ENCODE data around the gene GTF2IRD1. TPM values are rescaled to one million over a fixed set of nuclear protein-coding genes. Genes with fewer than 3 reads are reported as not detected.
"Not testable (repeated sequence)": the region's sequence is repeated elsewhere in the genome, so short reads cannot be mapped to it uniquely, and the experiment has no call there.

The GTF2IRD1 gene
- total RNA-seq, 4 donors from 2014 or later, result 14.6 to 35.7 (median 17.1) TPM

DNA sequence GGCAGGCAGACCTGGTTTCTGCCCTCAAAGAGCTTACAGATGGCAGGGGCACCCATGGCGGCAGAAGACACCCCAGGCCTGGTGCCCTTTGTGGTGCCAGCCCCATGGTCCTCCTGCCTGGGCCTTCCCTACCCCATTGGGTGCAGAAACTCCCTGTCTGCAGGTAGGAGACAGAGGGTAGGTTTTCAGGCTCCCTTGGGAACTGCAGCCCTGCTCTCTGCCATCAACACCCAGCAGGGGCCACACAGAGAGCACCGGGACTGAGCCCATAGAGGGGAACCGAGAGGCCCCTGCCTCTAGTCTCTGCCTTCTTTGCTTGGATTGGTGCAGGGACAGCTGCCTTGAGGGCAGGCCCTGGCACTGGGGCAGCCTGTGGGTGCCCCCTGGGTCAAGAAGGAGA, 52.6 kb downstream of the GTF2IRD1 start:
- no peaks in the 10 kb centered on the region for H3K9me3 ChIP-seq
- TF ChIP-seq, protein P1, sequence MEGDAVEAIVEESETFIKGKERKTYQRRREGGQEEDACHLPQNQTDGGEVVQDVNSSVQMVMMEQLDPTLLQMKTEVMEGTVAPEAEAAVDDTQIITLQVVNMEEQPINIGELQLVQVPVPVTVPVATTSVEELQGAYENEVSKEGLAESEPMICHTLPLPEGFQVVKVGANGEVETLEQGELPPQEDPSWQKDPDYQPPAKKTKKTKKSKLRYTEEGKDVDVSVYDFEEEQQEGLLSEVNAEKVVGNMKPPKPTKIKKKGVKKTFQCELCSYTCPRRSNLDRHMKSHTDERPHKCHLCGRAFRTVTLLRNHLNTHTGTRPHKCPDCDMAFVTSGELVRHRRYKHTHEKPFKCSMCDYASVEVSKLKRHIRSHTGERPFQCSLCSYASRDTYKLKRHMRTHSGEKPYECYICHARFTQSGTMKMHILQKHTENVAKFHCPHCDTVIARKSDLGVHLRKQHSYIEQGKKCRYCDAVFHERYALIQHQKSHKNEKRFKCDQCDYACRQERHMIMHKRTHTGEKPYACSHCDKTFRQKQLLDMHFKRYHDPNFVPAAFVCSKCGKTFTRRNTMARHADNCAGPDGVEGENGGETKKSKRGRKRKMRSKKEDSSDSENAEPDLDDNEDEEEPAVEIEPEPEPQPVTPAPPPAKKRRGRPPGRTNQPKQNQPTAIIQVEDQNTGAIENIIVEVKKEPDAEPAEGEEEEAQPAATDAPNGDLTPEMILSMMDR (IDR thresholded peaks at IDR 0.05), result no peak
- no peak for TF ChIP-seq POLR2A (IDR thresholded peaks at IDR 0.05)
- TF ChIP-seq EP300 (IDR thresholded peaks at IDR 0.05), result no peak
- no peaks in the 10 kb centered on the region for H3K27me3 ChIP-seq
- peaks cover 0 to 11% (median 6%) of the 10 kb centered on the region in 4 donors for H3K4me1 ChIP-seq
- peaks cover 0 to 13% (median 0%) of the 10 kb centered on the region in 3 donors for H3K36me3 ChIP-seq
- no peak for DNase-seq (ENCODE audit: low spot score in 2 of 2)
- WGBS, 2 donors, result 90 to 100% methylated on average over 1 to 3 of the region's 3 CpGs
- H3K4me3 ChIP-seq, result no peak overlapping the region
- no peak overlapping the region for H3K27ac ChIP-seq

DNA sequence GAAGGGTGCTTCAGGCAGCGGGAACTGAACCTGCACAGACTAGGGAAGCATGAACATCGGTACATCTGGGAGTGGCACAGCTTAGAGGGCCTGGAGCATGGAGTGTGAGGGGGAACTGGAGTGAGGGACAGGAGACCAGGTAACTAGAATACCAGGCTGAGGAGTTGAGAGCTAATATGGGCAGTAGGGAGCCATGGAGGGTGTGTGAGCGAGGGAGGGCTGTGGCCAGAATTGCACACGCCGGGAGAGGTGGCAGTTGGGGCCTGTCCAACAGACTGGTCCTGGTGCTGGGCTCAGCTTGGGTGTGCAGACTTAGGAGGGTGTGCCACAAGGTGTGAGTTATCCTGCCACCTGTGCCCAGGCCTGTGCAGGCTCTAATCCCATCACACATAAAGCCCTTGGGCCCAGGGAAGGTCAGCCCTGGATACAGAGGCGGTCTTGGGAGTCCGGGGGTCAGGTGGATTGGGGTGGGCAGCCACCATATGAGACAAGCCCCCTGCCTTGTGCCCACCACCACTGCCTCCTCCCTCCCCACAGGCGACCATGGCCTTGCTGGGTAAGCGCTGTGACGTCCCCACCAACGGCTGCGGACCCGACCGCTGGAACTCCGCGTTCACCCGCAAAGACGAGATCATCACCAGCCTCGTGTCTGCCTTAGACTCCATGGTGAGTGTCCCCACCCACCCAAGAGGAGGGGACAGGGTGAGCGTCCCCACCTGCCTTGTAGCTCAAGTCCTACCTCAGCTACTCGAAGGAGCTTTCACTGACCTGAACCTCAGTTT, 54.0 kb downstream of the GTF2IRD1 start:
- H3K27ac ChIP-seq, result no peak overlapping the region
- no peak overlapping the region for H3K4me3 ChIP-seq
- DNase-seq (ENCODE audit: low spot score in 2 of 2), result no peak
- H3K27me3 ChIP-seq, result no peaks in the 10 kb centered on the region
- WGBS, 2 donors, result 94% methylated on average over 20 of the region's 21 CpGs
- peaks cover 0 to 24% (median 0%) of the 10 kb centered on the region in 3 donors for H3K36me3 ChIP-seq
- H3K9me3 ChIP-seq, result no peaks in the 10 kb centered on the region
- TF ChIP-seq, protein P1 (IDR thresholded peaks at IDR 0.05), result no peak
- no peak for TF ChIP-seq POLR2A (IDR thresholded peaks at IDR 0.05)
- TF ChIP-seq EP300 (IDR thresholded peaks at IDR 0.05), result no peak
- H3K4me1 ChIP-seq, result peaks cover 0 to 12% (median 6%) of the 10 kb centered on the region in 4 donors

GRCh38 chr7:74509453-74509852, 55.7 kb downstream of the GTF2IRD1 start:
- not testable (repeated sequence) for H3K27me3 ChIP-seq; H3K9me3 ChIP-seq; H3K4me3 ChIP-seq; DNase-seq (ENCODE audit: low spot score in 2 of 2)
- peaks cover 0 to 33% (median 0%) of the 10 kb centered on the region in 3 donors for H3K36me3 ChIP-seq
- WGBS, 2 donors, result 92 to 94% methylated on average over 10 of the region's 10 CpGs
- H3K27ac ChIP-seq, result peak overlapping the region in 1 of 4 donors; percentile 3
- H3K4me1 ChIP-seq, result peaks cover 0 to 12% (median 6%) of the 10 kb centered on the region in 4 donors

GRCh38 chr7:74511345-74511744, 57.6 kb downstream of the GTF2IRD1 start:
- 41 to 42% methylated on average over 11 of the region's 11 CpGs for WGBS, 2 donors
- Histone ChIP-seq H3K4me3 (no peak overlapping the region), H3K4me1 (peaks cover 0 to 12% (median 6%) of the 10 kb centered on the region in 4 donors), H3K36me3 (peaks cover 0 to 52% (median 0%) of the 10 kb centered on the region in 3 donors), H3K9me3 (no peaks in the 10 kb centered on the region), H3K27ac (peak overlapping the region; percentile 48 to 88 (median 66)), H3K27me3 (no peaks in the 10 kb centered on the region)
- DNase-seq (ENCODE audit: low spot score in 2 of 2), result peak in 1 of 2 donors; percentile 17
- TF ChIP-seq, protein P1 (IDR thresholded peaks at IDR 0.05), result no peak
- TF ChIP-seq EP300 (IDR thresholded peaks at IDR 0.05), result no peak
- no peak for TF ChIP-seq POLR2A (IDR thresholded peaks at IDR 0.05)

GRCh38 chr7:74512762-74513161, 59.1 kb downstream of the GTF2IRD1 start:
- Histone ChIP-seq H3K4me1 (peaks cover 0 to 12% (median 6%) of the 10 kb centered on the region in 4 donors), H3K27ac (peak overlapping the region in 1 of 4 donors; percentile 88), H3K27me3 (no peaks in the 10 kb centered on the region), H3K9me3 (no peaks in the 10 kb centered on the region), H3K4me3 (no peak overlapping the region), H3K36me3 (peaks cover 0 to 63% (median 0%) of the 10 kb centered on the region in 3 donors)
- TF ChIP-seq EP300 (IDR thresholded peaks at IDR 0.05), result no peak
- TF ChIP-seq, protein P1 (IDR thresholded peaks at IDR 0.05), result no peak
- TF ChIP-seq POLR2A (IDR thresholded peaks at IDR 0.05), result no peak
- DNase-seq (ENCODE audit: low spot score in 2 of 2), result no peak
- WGBS, 2 donors, result 89 to 91% methylated on average over 2 to 12 of the region's 18 CpGs
